PC-9 (cell line): ENCODE measurements around the gene KLHL18. TPM values are rescaled to one million over a fixed set of nuclear protein-coding genes. Genes with fewer than 3 reads are reported as not detected.
"Not testable (repeated sequence)": the region's sequence is repeated elsewhere in the genome, so short reads cannot be mapped to it uniquely, and the experiment has no call there.

Experiments used
- BruUV-seq: library from RNA; stranded (reverse); fragments of 400-500 nt; replicated peaks from 2 replicates; lab custom pipeline; 2021; lab: Mats Ljungman, UMichigan
- CTCF ChIA-PET: fragments of 300-600 bp; sonication (Branson Sonifier 250); formaldehyde crosslinking; loops from one replicate; lab custom pipeline; 2022; ENCODE audit warnings: antibody characterized with exemption; lab: Charles Lee
- POLR2A ChIA-PET: fragments of 300-600 bp; sonication (Branson Sonifier 250); formaldehyde crosslinking; loops from one replicate; lab custom pipeline; 2022; ENCODE audit warnings: antibody characterized with exemption; ENCODE audit not compliant: unreplicated experiment; lab: Charles Lee
- DNase-seq, 2 experiments: peaks; one replicate each; pipeline versions ENCODE4 v3.0.0 to v3.0.0-alpha.2; 2015 to 2022; ENCODE audit warnings: mixed read lengths in 1 of 2
- H2AFZ ChIP-seq: fragments of 200-600 bp; sonication (generic); 2 replicates; pipeline ENCODE4 v1.8.1; 2017; ENCODE audit warnings: antibody characterized with exemption
- H3F3A ChIP-seq: fragments of 200-600 bp; sonication (generic); 2 replicates; pipeline ENCODE4 v1.8.1; 2017; ENCODE audit warnings: antibody characterized with exemption, mild to moderate bottlenecking, low read depth; ENCODE audit not compliant: insufficient read depth
- H3K27ac ChIP-seq: fragments of 200-600 bp; sonication (generic); 2 replicates; pipeline ENCODE4 v1.6.1; 2016; ENCODE audit warnings: mixed run types
- H3K27me3 ChIP-seq: fragments of 200-600 bp; sonication (generic); 2 replicates; pipeline ENCODE4 v1.6.1; 2016; ENCODE audit warnings: low read depth, mixed run types; ENCODE audit not compliant: insufficient read depth
- H3K36me3 ChIP-seq: fragments of 200-600 bp; sonication (generic); 2 replicates; pipeline ENCODE4 v1.6.1; 2016; ENCODE audit warnings: low read depth, mixed run types
- H3K4me1 ChIP-seq: fragments of 200-600 bp; sonication (generic); replicated peaks from 2 replicates; pipeline ENCODE4 v1.6.1; 2016; ENCODE audit warnings: mixed run types; ENCODE audit not compliant: insufficient read depth
- H3K4me2 ChIP-seq: fragments of 200-600 bp; sonication (generic); 2 replicates; pipeline ENCODE4 v1.6.1; 2017; ENCODE audit warnings: mixed run types
- H3K4me3 ChIP-seq: fragments of 200-600 bp; sonication (generic); 2 replicates; pipeline ENCODE4 v1.6.1; 2016; ENCODE audit warnings: mixed run types
- H3K79me2 ChIP-seq: fragments of 200-600 bp; sonication (generic); 2 replicates; pipeline ENCODE4 v1.6.1; 2017; ENCODE audit warnings: low read depth, mixed run types
- H3K9me2 ChIP-seq: fragments of 200-600 bp; sonication (generic); 2 replicates; pipeline ENCODE4 v1.8.1; 2017; ENCODE audit warnings: mild to moderate bottlenecking; ENCODE audit not compliant: insufficient read depth
- H3K9me3 ChIP-seq: fragments of 200-600 bp; sonication (generic); 2 replicates; pipeline ENCODE4 v1.8.1; 2016; ENCODE audit warnings: low read depth; ENCODE audit not compliant: insufficient read depth
- H4K20me1 ChIP-seq: fragments of 200-600 bp; sonication (generic); 2 replicates; pipeline ENCODE4 v1.8.1; 2017; ENCODE audit not compliant: insufficient read depth
- EZH2 ChIP-seq: fragments of 200-600 bp; sonication (generic); IDR thresholded peaks from 2 replicates; pipeline ENCODE4 v1.8.0; 2017; ENCODE audit warnings: antibody characterized with exemption, low read depth
- intact Hi-C: fragments of 100-400 bp; cut with micrococcal nuclease; formaldehyde crosslinking; loops from one replicate; pipeline ENCODE4 v1.10.0; 2022; ENCODE audit not compliant: unreplicated experiment
- total RNA-seq: library from RNA; stranded (reverse); gene quantifications from 2 replicates; pipeline ENCODE4 v1.2.3, GENCODE V29; 2021
- TF ChIP-seq, protein P1 (sequence below): fragments of 200-600 bp; sonication (generic); conservative IDR thresholded peaks from 2 replicates; pipeline ENCODE4 v1.6.1; 2017; ENCODE audit warnings: mixed run types, antibody characterized with exemption, mild to moderate bottlenecking, moderate library complexity

Gene KLHL18
- total RNA-seq, 1 experiment from 2014 or later, result 16.0 TPM

DNA sequence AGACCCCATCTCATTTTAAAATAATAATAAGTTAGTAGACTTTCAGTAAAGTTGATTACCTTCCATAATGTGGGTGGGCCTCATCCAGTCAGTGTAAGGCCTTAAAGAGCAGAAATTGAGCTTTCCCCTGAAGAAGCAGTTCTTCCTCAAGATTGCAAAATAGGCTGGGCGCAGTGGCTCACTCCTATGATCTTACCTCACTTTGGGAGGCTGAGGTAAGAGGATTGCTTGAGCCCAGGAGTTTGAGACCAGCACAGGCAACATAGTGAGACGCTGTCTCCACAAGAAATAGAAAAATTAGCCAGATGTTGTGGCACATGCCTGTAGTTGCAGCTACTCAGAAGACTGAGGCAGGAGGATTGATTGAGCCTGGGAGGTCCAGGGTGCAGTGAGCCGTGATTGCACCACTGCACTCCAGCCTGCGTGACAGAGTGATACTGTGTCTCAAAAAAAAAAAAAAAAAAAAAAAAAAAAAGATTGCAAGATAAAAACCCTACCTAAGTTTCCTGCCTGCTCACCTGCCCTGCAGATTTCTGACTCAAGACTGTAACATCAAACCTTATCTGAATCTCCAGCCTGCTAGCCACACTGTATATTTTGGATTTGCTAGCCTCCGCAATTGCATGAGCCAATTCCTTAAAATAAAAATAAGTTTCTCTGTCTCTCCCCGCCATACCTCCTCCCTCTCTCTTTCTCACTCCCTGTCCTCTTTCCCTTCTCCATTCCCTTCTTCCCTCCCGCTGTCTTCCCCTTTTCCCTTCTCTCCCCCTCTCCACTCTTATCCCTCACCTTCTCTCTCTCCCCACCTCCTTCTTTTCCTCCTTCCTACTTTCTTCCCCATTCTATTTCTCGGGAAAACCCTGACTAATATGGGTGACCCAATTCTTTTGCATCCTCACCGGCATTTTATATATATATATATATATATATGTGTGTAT, 16.9 kb downstream of the KLHL18 start:
- DNase-seq, result no peak
- Histone ChIP-seq H3K79me2 (no peaks in the 10 kb centered on the region), H3K9me2 (no peaks in the 10 kb centered on the region), H3F3A (no peaks in the 10 kb centered on the region), H3K4me2 (no peak overlapping the region), H2AFZ (no peak overlapping the region), H3K36me3 (no peaks in the 10 kb centered on the region), H3K4me1 (no peaks in the 10 kb centered on the region), H3K9me3 (0 out of 2 replicates have a peak, but pooled peaks cover 3% of the 10 kb centered on the region), H4K20me1 (no peaks in the 10 kb centered on the region), H3K4me3 (no peak overlapping the region), H3K27me3 (no peaks in the 10 kb centered on the region), H3K27ac (no peak overlapping the region)
- ChIA-PET POLR2A (interaction anchor here (0.7 kb wide), 1 partner anchor 99 kb away, joined by 6 read pairs; no protein-coding TSS in a partner anchor), CTCF (no interaction called here)
- BruUV-seq, result no TSS peak
- TF ChIP-seq EZH2, result no peak
- intact Hi-C loops, result no loop called here

DNA sequence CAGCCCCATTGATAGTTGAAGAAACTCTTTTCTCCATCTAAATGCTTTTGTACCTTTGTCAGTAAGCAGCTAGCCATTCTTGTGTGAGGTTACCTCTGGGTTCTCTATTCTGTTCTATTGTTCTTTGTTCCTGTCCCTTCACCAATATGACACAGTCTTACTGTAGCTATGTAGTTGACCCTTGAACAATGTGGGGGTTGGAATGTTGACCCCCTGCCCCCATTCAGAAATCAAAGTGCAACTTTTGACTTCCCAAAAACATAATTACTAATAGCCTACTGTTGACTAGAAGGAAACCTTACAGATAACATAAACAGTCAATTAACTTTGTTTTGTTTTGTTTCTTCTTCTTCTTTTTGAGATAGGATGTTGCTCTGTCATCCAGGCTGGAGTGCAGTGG, 18.7 kb downstream of the KLHL18 start:
- Histone ChIP-seq H3F3A (no peaks in the 10 kb centered on the region), H3K27me3 (no peaks in the 10 kb centered on the region), H3K4me3 (no peak overlapping the region), H3K9me2 (no peaks in the 10 kb centered on the region), H3K4me2 (no peak overlapping the region), H3K9me3 (0 out of 2 replicates have a peak, but pooled peaks cover 3% of the 10 kb centered on the region), H3K79me2 (no peaks in the 10 kb centered on the region), H3K4me1 (no peaks in the 10 kb centered on the region), H4K20me1 (no peaks in the 10 kb centered on the region), H2AFZ (no peak overlapping the region), H3K27ac (no peak overlapping the region), H3K36me3 (no peaks in the 10 kb centered on the region)
- TF ChIP-seq, protein P1, sequence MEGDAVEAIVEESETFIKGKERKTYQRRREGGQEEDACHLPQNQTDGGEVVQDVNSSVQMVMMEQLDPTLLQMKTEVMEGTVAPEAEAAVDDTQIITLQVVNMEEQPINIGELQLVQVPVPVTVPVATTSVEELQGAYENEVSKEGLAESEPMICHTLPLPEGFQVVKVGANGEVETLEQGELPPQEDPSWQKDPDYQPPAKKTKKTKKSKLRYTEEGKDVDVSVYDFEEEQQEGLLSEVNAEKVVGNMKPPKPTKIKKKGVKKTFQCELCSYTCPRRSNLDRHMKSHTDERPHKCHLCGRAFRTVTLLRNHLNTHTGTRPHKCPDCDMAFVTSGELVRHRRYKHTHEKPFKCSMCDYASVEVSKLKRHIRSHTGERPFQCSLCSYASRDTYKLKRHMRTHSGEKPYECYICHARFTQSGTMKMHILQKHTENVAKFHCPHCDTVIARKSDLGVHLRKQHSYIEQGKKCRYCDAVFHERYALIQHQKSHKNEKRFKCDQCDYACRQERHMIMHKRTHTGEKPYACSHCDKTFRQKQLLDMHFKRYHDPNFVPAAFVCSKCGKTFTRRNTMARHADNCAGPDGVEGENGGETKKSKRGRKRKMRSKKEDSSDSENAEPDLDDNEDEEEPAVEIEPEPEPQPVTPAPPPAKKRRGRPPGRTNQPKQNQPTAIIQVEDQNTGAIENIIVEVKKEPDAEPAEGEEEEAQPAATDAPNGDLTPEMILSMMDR, result no peak
- no peak for DNase-seq
- ChIA-PET CTCF (no interaction called here), POLR2A (no interaction called here)
- intact Hi-C loops, result no loop called here
- no TSS peak for BruUV-seq

DNA sequence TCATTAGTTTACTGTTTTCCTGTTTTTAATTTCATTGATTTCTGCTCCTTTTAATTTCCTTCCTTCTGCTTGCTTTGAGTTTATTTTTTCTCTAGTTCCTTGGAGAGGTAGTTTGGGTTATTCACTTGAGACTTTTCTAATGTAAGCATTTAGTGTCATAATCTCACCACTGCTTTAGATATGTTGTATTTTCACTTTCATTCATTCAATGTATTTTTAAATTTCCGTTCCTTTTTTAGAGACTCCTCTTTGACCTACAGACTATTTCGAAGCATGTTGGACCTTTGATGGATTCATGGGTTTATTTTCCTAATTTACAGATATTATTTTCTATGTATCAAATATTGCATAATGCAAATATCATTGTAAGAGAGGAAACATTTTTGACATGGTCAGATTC, 23.3 kb downstream of the KLHL18 start:
- no peaks in the 10 kb centered on the region for H4K20me1 ChIP-seq
- H3K9me3 ChIP-seq, result no peaks in the 10 kb centered on the region
- no peak overlapping the region for H3K4me3 ChIP-seq
- H3K36me3 ChIP-seq, result no peaks in the 10 kb centered on the region
- no peaks in the 10 kb centered on the region for H3K27me3 ChIP-seq
- no peak overlapping the region for H3K4me2 ChIP-seq
- ChIA-PET CTCF (no interaction called here), POLR2A (no interaction called here)
- no peak for DNase-seq
- no peaks in the 10 kb centered on the region for H3K4me1 ChIP-seq
- no peaks in the 10 kb centered on the region; the same call in 1 of the 2 replicates for H3F3A ChIP-seq
- H3K9me2 ChIP-seq, result no peaks in the 10 kb centered on the region
- TF ChIP-seq, protein P1, result no peak
- no peak for TF ChIP-seq EZH2
- H2AFZ ChIP-seq, result no peak overlapping the region
- H3K27ac ChIP-seq, result no peak overlapping the region
- no peaks in the 10 kb centered on the region for H3K79me2 ChIP-seq
- intact Hi-C loops, result no loop called here
- BruUV-seq, result no TSS peak

- H3K4me3 ChIP-seq, CTCF ChIA-PET, H3F3A ChIP-seq, H3K36me3 ChIP-seq, H3K4me1 ChIP-seq, POLR2A ChIA-PET, H3K9me3 ChIP-seq, H2AFZ ChIP-seq, DNase-seq, H3K27me3 ChIP-seq, H3K4me2 ChIP-seq, H3K27ac ChIP-seq, H4K20me1 ChIP-seq, BruUV-seq, intact Hi-C loops, H3K9me2 ChIP-seq, H3K79me2 ChIP-seq: not testable (repeated sequence)
Observed at GRCh38 chr3:47309231-47309630, 26.5 kb downstream of the KLHL18 start.
